ENCODE measurements around the gene LCLAT1. TPM values are rescaled to one million over a fixed set of nuclear protein-coding genes. Genes with fewer than 3 reads are reported as not detected.

The LCLAT1 gene
- total RNA-seq, 4 donors from 2014 or later: 25.3 to 55.4 (median 43.1) TPM

- Histone ChIP-seq H3K4me1 (peaks cover 19 to 47% (median 28%) of the 10 kb centered on the region in 3 donors), H3K27ac (peak overlapping the region in 3 of 4 donors; percentile 39 to 54 (median 41)), H3K36me3 (peaks cover 0 to 12% of the 10 kb centered on the region in 2 donors), H3K27me3 (no peaks in the 10 kb centered on the region), H3K4me3 (no peak overlapping the region), H3K9me3 (peaks cover 0 to 13% (median 0%) of the 10 kb centered on the region in 3 donors)
- 46 to 48% methylated on average over 3 to 4 of the region's 4 CpGs for WGBS, 2 donors (ENCODE audit: low coverage in 1 of 2)
- ATAC-seq: no peak
- TF ChIP-seq POLR2A (IDR thresholded peaks at IDR 0.05) (no peak), EP300 (IDR thresholded peaks at IDR 0.05) (no peak), POLR2AphosphoS5 (IDR thresholded peaks at IDR 0.05) (no peak), CTCF (IDR thresholded peaks at IDR 0.05) (no peak)
Observed at GRCh38 chr2:30514848-30515435, 67.9 kb downstream of the LCLAT1 start.

GRCh38 chr2:30516166-30516565, 69.1 kb downstream of the LCLAT1 start:
- Histone ChIP-seq H3K27me3 (no peaks in the 10 kb centered on the region), H3K9me3 (peaks cover 0 to 13% (median 0%) of the 10 kb centered on the region in 3 donors), H3K27ac (no peak overlapping the region), H3K36me3 (peaks cover 0 to 14% of the 10 kb centered on the region in 2 donors), H3K4me3 (no peak overlapping the region), H3K4me1 (peaks cover 19 to 34% (median 19%) of the 10 kb centered on the region in 3 donors)
- WGBS, 2 donors (ENCODE audit: low coverage in 1 of 2): 89 to 91% methylated on average over 13 to 15 of the region's 18 CpGs
- ATAC-seq: no peak
- TF ChIP-seq CTCF (IDR thresholded peaks at IDR 0.05) (no peak), POLR2A (IDR thresholded peaks at IDR 0.05) (no peak), POLR2AphosphoS5 (IDR thresholded peaks at IDR 0.05) (no peak)

- Histone ChIP-seq H3K9me3 (peaks cover 0 to 13% (median 0%) of the 10 kb centered on the region in 3 donors), H3K36me3 (peaks cover 0 to 14% of the 10 kb centered on the region in 2 donors), H3K4me1 (peaks cover 3 to 6% (median 3%) of the 10 kb centered on the region in 3 donors), H3K4me3 (no peak overlapping the region), H3K27ac (no peak overlapping the region), H3K27me3 (no peaks in the 10 kb centered on the region)
- 99% methylated on average over 12 of the region's 16 CpGs; no CpG with 5 or more reads in 1 of the 2 donors for whole genome bisulfite sequencing, 2 donors (ENCODE audit: low coverage in 1 of 2)
- ATAC-seq: no peak
- no peak for TF ChIP-seq CTCF (IDR thresholded peaks at IDR 0.05)
- no peak for TF ChIP-seq POLR2AphosphoS5 (IDR thresholded peaks at IDR 0.05)
- no peak for TF ChIP-seq EP300 (IDR thresholded peaks at IDR 0.05)
- no peak for TF ChIP-seq POLR2A (IDR thresholded peaks at IDR 0.05)
Observed at GRCh38 chr2:30519796-30520195, 72.8 kb downstream of the LCLAT1 start.

GRCh38 chr2:30522421-30522820, 75.4 kb downstream of the LCLAT1 start:
- H3K36me3 ChIP-seq: peaks cover 0 to 23% of the 10 kb centered on the region in 2 donors
- H3K4me1 ChIP-seq: peaks cover 0 to 6% (median 0%) of the 10 kb centered on the region in 3 donors
- TF ChIP-seq EP300 (IDR thresholded peaks at IDR 0.05) (no peak), POLR2AphosphoS5 (IDR thresholded peaks at IDR 0.05) (no peak), CTCF (IDR thresholded peaks at IDR 0.05) (no peak), POLR2A (IDR thresholded peaks at IDR 0.05) (no peak)
- ATAC-seq: no peak
- H3K4me3 ChIP-seq: no peak overlapping the region
- peaks cover 0 to 13% (median 0%) of the 10 kb centered on the region in 3 donors for H3K9me3 ChIP-seq
- H3K27ac ChIP-seq: no peak overlapping the region
- WGBS, 2 donors (ENCODE audit: low coverage in 1 of 2): 97 to 100% methylated on average over 2 of the region's 2 CpGs
- no peaks in the 10 kb centered on the region for H3K27me3 ChIP-seq

GRCh38 chr2:30527411-30527810, 80.4 kb downstream of the LCLAT1 start:
- Histone ChIP-seq H3K4me3 (no peak overlapping the region), H3K4me1 (peaks cover 0 to 31% (median 6%) of the 10 kb centered on the region in 3 donors), H3K36me3 (peaks cover 0 to 8% of the 10 kb centered on the region in 2 donors), H3K9me3 (no peaks in the 10 kb centered on the region), H3K27ac (peak overlapping the region; percentile 20 to 53 (median 44)), H3K27me3 (no peaks in the 10 kb centered on the region)
- TF ChIP-seq POLR2AphosphoS5 (IDR thresholded peaks at IDR 0.05) (no peak), CTCF (IDR thresholded peaks at IDR 0.05) (no peak)
- ATAC-seq: no peak
- 60 to 63% methylated on average over 2 of the region's 2 CpGs for WGBS, 2 donors (ENCODE audit: low coverage in 1 of 2)
